IMR-90 (cell line): ENCODE data around the gene GPRC5B. TPM values are rescaled to one million over a fixed set of nuclear protein-coding genes. Genes with fewer than 3 reads are reported as not detected.

Experiments
- ATAC-seq: fragments of 200-7000 bp; cut with Tn5 transposase; 2 replicates; pipeline ENCODE4 v1.9.1; 2020; ENCODE audit warnings: low read depth, mild to moderate bottlenecking, moderate library complexity
- BruUV-seq: library from RNA; stranded (reverse); fragments of 400-500 nt; replicated peaks from 2 replicates; lab custom pipeline; 2021; lab: Mats Ljungman, UMichigan
- CTCF ChIA-PET: fragments of 300-600 bp; formaldehyde crosslinking; extraction: SDS; loops from one replicate; lab custom pipeline; 2021; ENCODE audit warnings: antibody characterized with exemption; lab: Yijun Ruan, JAX
- POLR2A ChIA-PET: fragments of 300-600 bp; sonication (Branson Sonifier 250); formaldehyde crosslinking; loops from one replicate; lab custom pipeline; 2022; ENCODE audit warnings: antibody characterized with exemption; ENCODE audit not compliant: unreplicated experiment; lab: Charles Lee
- DNase-seq: peaks from one replicate; pipeline ENCODE4 v3.0.0; 2013
- H2AFZ ChIP-seq: replicated peaks from 2 replicates; pipeline ENCODE3; 2013; ENCODE audit warnings: low read length, mild to moderate bottlenecking; ENCODE audit not compliant: poor library complexity
- H2AK5ac ChIP-seq: 2 replicates; pipeline ENCODE4 v1.6.1; 2013; ENCODE audit warnings: low read depth, low read length, inconsistent platforms
- H2AK9ac ChIP-seq: replicated peaks from 2 replicates; pipeline ENCODE3; 2013; ENCODE audit warnings: mild to moderate bottlenecking, low read depth, low read length, moderate library complexity; ENCODE audit not compliant: poor library complexity
- H2BK120ac ChIP-seq: 2 replicates; pipeline ENCODE4 v1.6.1; 2013; ENCODE audit warnings: low read depth, low read length, inconsistent platforms
- H2BK15ac ChIP-seq: 3 replicates; pipeline ENCODE4 v1.6.1; 2013; ENCODE audit warnings: low read depth, low read length, inconsistent platforms
- H2BK20ac ChIP-seq: 2 replicates; pipeline ENCODE4 v1.6.1; 2013; ENCODE audit warnings: low read depth, mild to moderate bottlenecking, inconsistent platforms, low read length, moderate library complexity
- H2BK5ac ChIP-seq: 2 replicates; pipeline ENCODE4 v1.6.1; 2013; ENCODE audit warnings: mild to moderate bottlenecking, low read depth, low read length, inconsistent platforms; ENCODE audit not compliant: poor library complexity, severe bottlenecking
- H3K14ac ChIP-seq: replicated peaks from 2 replicates; pipeline ENCODE4 v1.6.1; 2013; ENCODE audit warnings: low read depth, low read length, inconsistent platforms
- H3K18ac ChIP-seq: 2 replicates; pipeline ENCODE4 v1.6.1; 2013; ENCODE audit warnings: low read depth, low read length, control low read depth
- H3K23ac ChIP-seq: 2 replicates; pipeline ENCODE4 v1.6.1; 2013; ENCODE audit warnings: low read depth, low read length, inconsistent platforms
- H3K27ac ChIP-seq: 2 replicates; pipeline ENCODE4 v1.5.1; 2013; ENCODE audit warnings: mild to moderate bottlenecking, control low read depth, low read length; ENCODE audit not compliant: insufficient read depth
- H3K27me3 ChIP-seq: 2 replicates; pipeline ENCODE4 v1.6.1; 2013; ENCODE audit warnings: low read length; ENCODE audit not compliant: control insufficient read depth, insufficient read depth
- H3K36me3 ChIP-seq: 2 replicates; pipeline ENCODE4 v1.6.1; 2013; ENCODE audit warnings: low read length, mixed read lengths; ENCODE audit not compliant: control insufficient read depth, insufficient read depth
- H3K4ac ChIP-seq: 2 replicates; pipeline ENCODE4 v1.6.1; 2013; ENCODE audit warnings: low read depth, low read length, inconsistent platforms
- H3K4me1 ChIP-seq: 2 replicates; pipeline ENCODE4 v1.6.1; 2013; ENCODE audit warnings: low read length, mixed read lengths; ENCODE audit not compliant: control insufficient read depth, insufficient read depth
- H3K4me2 ChIP-seq: 2 replicates; pipeline ENCODE4 v1.6.1; 2013; ENCODE audit warnings: low read depth, mild to moderate bottlenecking, control low read depth, low read length, moderate library complexity
- H3K4me3 ChIP-seq: 2 replicates; pipeline ENCODE4 v1.5.1; 2013; ENCODE audit warnings: low read depth, mild to moderate bottlenecking, control low read depth, low read length, moderate library complexity; ENCODE audit not compliant: insufficient read depth
- H3K56ac ChIP-seq: 2 replicates; pipeline ENCODE4 v1.6.1; 2013; ENCODE audit warnings: low read length, inconsistent platforms; ENCODE audit not compliant: insufficient read depth; ENCODE audit errors: extremely low read depth
- H3K79me1 ChIP-seq, 2 experiments: 2 replicates each; pipeline ENCODE4 v1.6.1; 2013; ENCODE audit warnings: low read length in 2 of 2, inconsistent platforms in 1 of 2, low read depth in 1 of 2
- H3K9ac ChIP-seq: 2 replicates; pipeline ENCODE4 v1.6.1; 2013; ENCODE audit warnings: low read depth, low read length, control low read depth
- H3K9me1 ChIP-seq: 2 replicates; pipeline ENCODE4 v1.6.1; 2013; ENCODE audit warnings: low read length, inconsistent platforms; ENCODE audit not compliant: insufficient read depth
- H3K9me3 ChIP-seq: 2 replicates; pipeline ENCODE4 v1.6.1; 2013; ENCODE audit warnings: low read length; ENCODE audit not compliant: control insufficient read depth, insufficient read depth
- H4K20me1 ChIP-seq: 2 replicates; pipeline ENCODE4 v1.6.1; 2013; ENCODE audit warnings: low read length, inconsistent platforms; ENCODE audit not compliant: insufficient read depth
- H4K5ac ChIP-seq: 2 replicates; pipeline ENCODE4 v1.6.1; 2013; ENCODE audit warnings: mild to moderate bottlenecking, low read depth, low read length, control low read depth
- H4K8ac ChIP-seq, 2 experiments: 2 replicates each; pipeline ENCODE4 v1.6.1; 2013; ENCODE audit warnings: low read depth in 2 of 2, low read length in 2 of 2, control low read depth in 1 of 2, inconsistent platforms in 1 of 2
- H4K91ac ChIP-seq: 2 replicates; pipeline ENCODE4 v1.6.1; 2013; ENCODE audit warnings: low read depth, low read length, inconsistent platforms; ENCODE audit not compliant: insufficient read depth
- CEBPB ChIP-seq: IDR thresholded peaks from 2 replicates; pipeline ENCODE4 v1.6.1; 2012; ENCODE audit warnings: low read depth, low read length, improper control_type of control experiment
- MAZ ChIP-seq: IDR thresholded peaks from 2 replicates; pipeline ENCODE4 v1.6.1; 2012; ENCODE audit warnings: low read depth, mild to moderate bottlenecking, low read length, improper control_type of control experiment, moderate library complexity, borderline replicate concordance
- WGBS, 2 experiments: methylation state at CpG; one replicate each; pipeline versions ENCODE4 v1.1.5 to v1.1.7; 2013; ENCODE audit warnings: missing lambda C conversion rate in 2 of 2; ENCODE audit not compliant: insufficient read length in 1 of 2; ENCODE audit errors: extremely low coverage in 2 of 2; 5-methylcytosine and 5-hydroxymethylcytosine counted together
- dilution Hi-C: fragments of 300-500 bp; cut with HindIII; formaldehyde crosslinking; loops from one replicate; pipeline ENCODE4 v1.14.3; 2018; ENCODE audit warnings: low sequenced_read_pairs; ENCODE audit not compliant: unreplicated experiment
- in situ Hi-C: fragments of 300-500 bp; cut with MboI; formaldehyde crosslinking; loops from 3 replicates; pipeline ENCODE4 v1.14.3; 2019; ENCODE audit warnings: low sequenced_read_pairs, inconsistent platforms, mixed read lengths
- intact Hi-C: fragments of 100-400 bp; cut with micrococcal nuclease; formaldehyde crosslinking; loops from 2 replicates; pipeline ENCODE4 v1.10.0; 2022
- polyA plus RNA-seq, 3 experiments: library from polyadenylated mRNA; depleted of rRNA; stranded (reverse); fragments of >200 nt; gene quantifications; 2 replicates each; pipeline ENCODE4 v1.2.3, GENCODE V29; 2012; ENCODE audit warnings: low replicate concordance in 1 of 3
- total RNA-seq: library from RNA; depleted of rRNA; stranded (reverse); fragments of >200 nt; gene quantifications from 2 replicates; pipeline ENCODE4 v1.2.3, GENCODE V29; 2012

The GPRC5B gene
- total and polyA plus RNA-seq, 2 of the 4 experiments (the other 2 are of a cell fraction), result 2.5 to 8.5 TPM

DNA sequence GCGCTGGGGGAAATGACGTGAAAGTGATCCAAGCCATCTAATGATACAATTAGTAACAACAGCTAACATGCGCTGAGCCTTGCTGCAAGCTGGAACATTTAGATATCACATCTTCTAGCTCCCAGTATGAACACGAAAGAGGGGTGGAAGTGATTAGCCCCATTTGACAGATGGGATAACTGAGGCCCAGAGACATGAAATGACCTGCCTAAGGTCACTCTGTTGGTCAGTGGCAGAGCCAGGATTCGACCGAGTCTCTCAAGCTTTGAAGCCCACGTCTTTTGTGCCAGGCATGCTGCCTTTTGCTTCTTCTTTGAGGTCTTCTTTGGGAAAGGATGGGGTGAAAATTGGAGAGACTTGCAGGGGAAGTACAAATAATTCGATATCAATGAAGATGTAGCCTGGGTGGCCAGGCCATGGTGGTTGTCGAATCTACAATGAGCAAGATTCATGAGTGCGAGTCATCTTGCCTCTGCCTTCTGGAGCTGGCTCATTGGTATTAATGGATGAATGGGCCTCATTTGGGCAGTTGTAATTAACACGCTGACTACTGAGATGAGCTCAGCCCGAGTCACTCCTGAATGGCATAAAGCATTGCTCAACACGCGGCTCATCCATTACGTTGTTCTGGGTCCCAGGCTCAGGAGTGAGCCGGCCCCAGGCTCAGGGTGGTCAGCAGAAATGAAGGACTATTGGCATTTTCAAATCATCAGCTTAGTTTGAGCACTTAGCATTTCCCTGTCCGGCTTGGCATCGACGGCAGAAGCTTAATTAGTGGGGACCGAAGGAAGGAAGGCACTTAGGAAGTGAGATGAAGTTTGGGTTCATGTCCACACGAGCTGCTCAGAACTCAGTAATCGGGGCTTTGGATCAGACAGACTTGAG, 28.0 kb upstream of the GPRC5B start:
- intact Hi-C loops, result no loop called here
- no peak overlapping the region for H3K4me2 ChIP-seq
- H3K9me3 ChIP-seq, result no peaks in the 10 kb centered on the region
- H3K4me1 ChIP-seq, result no peaks in the 10 kb centered on the region
- peak overlapping the region; percentile 34 for H2AFZ ChIP-seq
- no peak overlapping the region for H2BK120ac ChIP-seq
- no peak overlapping the region for H3K18ac ChIP-seq
- in situ Hi-C loops, result no loop called here
- no peak overlapping the region for H3K9ac ChIP-seq
- H3K23ac ChIP-seq, result no peak overlapping the region
- POLR2A ChIA-PET, result interaction anchor here (0.5 kb wide), 1 partner anchor 1606 kb away, joined by 4 read pairs; no protein-coding TSS in a partner anchor
- H2AK5ac ChIP-seq, result no peak overlapping the region
- no peak overlapping the region for H2BK15ac ChIP-seq
- TF ChIP-seq MAZ (no peak), CEBPB (peak; percentile 88)
- peak; percentile 64 for DNase-seq
- no peak overlapping the region for H3K56ac ChIP-seq
- H3K9me1 ChIP-seq, result no peaks in the 10 kb centered on the region
- no peak overlapping the region for H4K5ac ChIP-seq
- no peak overlapping the region for H2AK9ac ChIP-seq
- no peak overlapping the region for H4K8ac ChIP-seq
- no peaks in the 10 kb centered on the region for H3K79me1 ChIP-seq
- no peak overlapping the region for H3K4ac ChIP-seq
- WGBS, 2 experiments, result 61% methylated on average over 10 of the region's 22 CpGs; no CpG with 5 or more reads in 1 of the 2 experiments
- CTCF ChIA-PET, result interaction anchor here (0.6 to 1.3 kb wide), 5 partner anchors 13 to 473 kb away, joined by 3 to 5 read pairs (median 3); no protein-coding TSS in a partner anchor
- dilution Hi-C loops, result no loop called here
- H4K20me1 ChIP-seq, result no peaks in the 10 kb centered on the region
- no peak overlapping the region for H2BK20ac ChIP-seq
- no TSS peak for BruUV-seq
- no peak overlapping the region for H3K14ac ChIP-seq
- no peak overlapping the region for H2BK5ac ChIP-seq
- peak; percentile 24 for ATAC-seq
- no peaks in the 10 kb centered on the region for H3K36me3 ChIP-seq
- no peaks in the 10 kb centered on the region for H3K27me3 ChIP-seq
- H3K27ac ChIP-seq, result no peak overlapping the region
- H4K91ac ChIP-seq, result no peak overlapping the region
- H3K4me3 ChIP-seq, result no peak overlapping the region
